ENCODE data around the gene ANXA5. TPM values are rescaled to one million over a fixed set of nuclear protein-coding genes. Genes with fewer than 3 reads are reported as not detected.
"Not testable (repeated sequence)": the region's sequence is repeated elsewhere in the genome, so short reads cannot be mapped to it uniquely, and the experiment has no call there.

Gene ANXA5
- total RNA-seq, 1 donor from 2014 or later: 105 TPM

DNA sequence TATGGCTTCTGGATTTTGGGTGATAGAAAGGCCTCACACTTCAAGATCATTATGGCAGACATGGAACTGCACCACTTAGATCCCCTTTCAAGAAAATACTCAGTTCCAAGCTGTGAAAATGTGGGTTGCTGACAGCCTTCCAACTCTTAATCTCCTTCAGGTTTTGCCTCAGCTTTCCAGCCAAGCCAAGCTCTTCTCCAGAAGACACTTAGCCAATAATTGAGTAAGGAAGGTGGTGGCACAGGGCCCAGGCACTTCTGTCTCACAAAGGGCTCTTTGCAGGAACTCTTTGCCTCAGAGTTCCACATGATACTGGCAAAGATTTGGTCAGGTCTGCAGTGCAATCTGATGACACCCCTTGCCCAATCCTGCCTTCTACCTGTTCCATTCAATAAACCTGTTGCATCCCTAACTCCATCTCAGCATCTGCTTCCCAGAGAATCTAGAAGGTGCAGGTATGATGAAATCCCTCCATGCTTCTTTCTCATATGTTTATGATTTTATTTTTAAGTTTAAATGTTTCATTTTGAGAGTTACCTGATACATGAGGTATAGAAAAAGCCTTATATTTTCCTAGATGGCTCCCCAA, 30.6 kb downstream of the ANXA5 start:
- Mint-ChIP-seq H3K4me3 (ENCODE audit: low read depth) (no peak overlapping the region), H3K27ac (no peak overlapping the region), H3K9me3 (no peaks in the 10 kb centered on the region), H3K36me3 (ENCODE audit: low read depth) (peaks cover 45% of the 10 kb centered on the region), H3K4me1 (ENCODE audit: low read depth) (no peaks in the 10 kb centered on the region), H3K27me3 (ENCODE audit: low read depth) (no peaks in the 10 kb centered on the region)
- DNase-seq (ENCODE audit: low spot score): no peak
- intact Hi-C loops (cut with micrococcal nuclease): no loop called here

DNA sequence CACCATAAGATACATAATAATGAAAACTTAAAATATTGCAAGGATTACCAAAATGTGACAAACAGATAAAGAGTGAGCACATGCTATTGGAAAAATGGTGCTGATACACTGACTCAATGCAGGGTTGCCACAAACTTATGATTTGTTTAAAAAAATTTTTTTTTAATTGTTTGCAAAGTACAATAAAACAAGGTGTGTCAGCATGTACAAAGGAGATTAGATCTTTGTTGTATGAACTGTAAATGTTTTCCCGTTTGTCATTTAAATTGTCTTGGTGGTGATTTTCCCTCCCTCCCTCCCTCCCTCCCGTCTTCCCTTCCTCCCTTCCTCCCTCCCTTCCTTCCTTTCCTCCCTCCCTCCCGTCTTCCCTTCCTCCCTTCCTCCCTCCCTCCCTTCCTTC, 31.4 kb downstream of the ANXA5 start:
- peaks cover 5% of the 10 kb centered on the region for H3K4me1 Mint-ChIP-seq (ENCODE audit: low read depth)
- no peak for DNase-seq (ENCODE audit: low spot score)
- intact Hi-C loops (cut with micrococcal nuclease): no loop called here
- no peak overlapping the region for H3K4me3 Mint-ChIP-seq (ENCODE audit: low read depth)
- peaks cover 41% of the 10 kb centered on the region for H3K36me3 Mint-ChIP-seq (ENCODE audit: low read depth)
- H3K9me3 Mint-ChIP-seq: no peaks in the 10 kb centered on the region
- no peak overlapping the region for H3K27ac Mint-ChIP-seq
- H3K27me3 Mint-ChIP-seq (ENCODE audit: low read depth): no peaks in the 10 kb centered on the region

GRCh38 chr4:121662225-121662624, 34.6 kb downstream of the ANXA5 start:
- Mint-ChIP-seq H3K27ac (no peak overlapping the region), H3K4me3 (ENCODE audit: low read depth) (no peak overlapping the region), H3K36me3 (ENCODE audit: low read depth) (peaks cover 16% of the 10 kb centered on the region), H3K9me3 (no peaks in the 10 kb centered on the region), H3K27me3 (ENCODE audit: low read depth) (peaks cover 6% of the 10 kb centered on the region), H3K4me1 (ENCODE audit: low read depth) (peaks cover 7% of the 10 kb centered on the region)
- no peak for DNase-seq (ENCODE audit: low spot score)
- intact Hi-C loops (cut with micrococcal nuclease): no loop called here

DNA sequence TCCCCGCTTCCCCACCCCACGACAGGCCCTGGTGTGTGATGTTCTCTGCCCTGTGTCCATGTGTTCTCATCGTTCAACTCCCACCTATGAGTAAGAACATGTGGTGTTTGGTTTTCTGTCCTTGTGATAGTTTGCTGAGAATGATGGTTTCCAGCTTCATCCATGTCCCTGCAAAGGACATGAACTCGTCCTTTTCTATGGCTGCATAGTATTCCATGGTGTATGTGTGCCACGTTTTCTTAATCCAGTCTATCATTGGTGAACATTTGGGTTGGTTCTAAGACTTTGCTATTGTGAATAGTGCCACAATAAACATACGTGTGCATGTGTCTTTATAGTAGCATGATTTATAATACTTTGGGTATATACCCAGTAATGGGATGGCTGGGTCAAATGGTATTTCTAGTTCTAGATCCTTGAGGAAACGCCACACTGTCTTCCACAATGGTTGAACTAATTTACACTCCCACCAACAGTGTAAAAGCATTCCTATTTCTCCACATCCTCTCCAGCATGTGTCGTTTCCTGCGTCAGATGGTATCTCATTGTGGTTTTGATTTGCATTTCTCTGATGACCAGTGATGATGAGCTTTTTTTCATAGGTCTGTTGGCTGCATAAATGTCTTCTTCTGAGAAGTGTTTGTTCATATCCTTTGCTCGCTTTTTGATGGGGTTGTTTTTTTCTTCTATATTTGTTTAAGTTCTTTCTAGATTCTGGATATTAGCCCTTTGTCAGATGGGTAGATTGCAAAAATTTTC, 36.4 kb downstream of the ANXA5 start:
- intact Hi-C loops (cut with micrococcal nuclease); H3K4me1 Mint-ChIP-seq (ENCODE audit: low read depth): not testable (repeated sequence)

DNA sequence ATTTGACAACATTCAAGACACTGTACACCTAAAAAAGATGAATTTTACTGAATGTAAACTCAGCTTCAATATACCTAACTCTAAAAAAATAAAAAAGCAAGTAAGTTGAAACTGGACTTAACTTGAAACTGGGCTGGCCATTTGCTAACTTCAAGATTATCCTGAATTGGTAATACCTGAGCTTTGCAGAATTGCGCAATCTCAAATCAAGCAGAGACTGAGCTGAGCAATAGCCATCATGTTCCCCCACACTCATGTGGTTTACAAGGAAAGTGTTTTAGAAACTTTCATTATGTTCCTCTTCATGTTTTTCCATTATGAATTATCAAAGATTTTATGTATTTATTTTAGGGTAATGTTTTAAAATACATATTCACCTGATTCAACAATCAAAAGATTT, 38.7 kb downstream of the ANXA5 start:
- Mint-ChIP-seq H3K27me3 (ENCODE audit: low read depth) (peaks cover 20% of the 10 kb centered on the region), H3K9me3 (no peaks in the 10 kb centered on the region), H3K36me3 (ENCODE audit: low read depth) (no peaks in the 10 kb centered on the region), H3K4me1 (ENCODE audit: low read depth) (peaks cover 7% of the 10 kb centered on the region), H3K27ac (no peak overlapping the region), H3K4me3 (ENCODE audit: low read depth) (no peak overlapping the region)
- intact Hi-C loops (cut with micrococcal nuclease): loop anchor here (5.0 to 10.0 kb wide), 2 partner anchors 196 to 283 kb away; no protein-coding TSS in a partner anchor
- no peak for DNase-seq (ENCODE audit: low spot score)

More for the DNA sequence above, 36.4 kb downstream of the ANXA5 start:
- DNase-seq (ENCODE audit: low spot score); H3K36me3 Mint-ChIP-seq (ENCODE audit: low read depth); H3K27me3 Mint-ChIP-seq (ENCODE audit: low read depth); H3K27ac Mint-ChIP-seq; H3K4me3 Mint-ChIP-seq (ENCODE audit: low read depth); H3K9me3 Mint-ChIP-seq: not testable (repeated sequence)

DNA sequence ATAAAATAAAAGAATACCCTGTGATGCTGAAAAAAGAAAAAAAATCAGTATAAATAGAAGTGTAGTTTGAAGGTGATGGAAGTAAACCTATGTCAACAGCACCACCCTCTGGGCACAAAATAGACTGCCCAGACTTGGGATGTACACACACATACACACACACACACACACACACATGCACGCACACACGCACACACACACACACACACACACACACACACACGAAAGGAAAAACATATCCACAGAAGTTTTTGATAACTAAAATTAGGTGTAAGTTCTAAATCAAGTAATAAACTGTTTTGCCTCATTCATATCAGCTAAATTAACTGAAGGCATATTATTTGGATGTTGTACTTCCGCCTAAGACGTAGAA, 40.5 kb downstream of the ANXA5 start:
- peaks cover 28% of the 10 kb centered on the region for H3K27me3 Mint-ChIP-seq (ENCODE audit: low read depth)
- intact Hi-C loops (cut with micrococcal nuclease): loop anchor here (1.0 to 10.0 kb wide), 3 partner anchors 172 to 281 kb away; no protein-coding TSS in a partner anchor
- peaks cover 7% of the 10 kb centered on the region for H3K4me1 Mint-ChIP-seq (ENCODE audit: low read depth)
- H3K27ac Mint-ChIP-seq: no peak overlapping the region
- H3K9me3 Mint-ChIP-seq: no peaks in the 10 kb centered on the region
- no peak for DNase-seq (ENCODE audit: low spot score)
- no peaks in the 10 kb centered on the region for H3K36me3 Mint-ChIP-seq (ENCODE audit: low read depth)
- no peak overlapping the region for H3K4me3 Mint-ChIP-seq (ENCODE audit: low read depth)

- no peak overlapping the region for H3K27ac Mint-ChIP-seq
- peaks cover 30% of the 10 kb centered on the region for H3K27me3 Mint-ChIP-seq (ENCODE audit: low read depth)
- intact Hi-C loops (cut with micrococcal nuclease): loop anchor here (1.0 to 10.0 kb wide), 3 partner anchors 171 to 281 kb away; no protein-coding TSS in a partner anchor
- no peak overlapping the region for H3K4me3 Mint-ChIP-seq (ENCODE audit: low read depth)
- H3K4me1 Mint-ChIP-seq (ENCODE audit: low read depth): peaks cover 3% of the 10 kb centered on the region
- no peaks in the 10 kb centered on the region for H3K36me3 Mint-ChIP-seq (ENCODE audit: low read depth)
- H3K9me3 Mint-ChIP-seq: no peaks in the 10 kb centered on the region
- no peak for DNase-seq (ENCODE audit: low spot score)
Observed at GRCh38 chr4:121655320-121656268, 41.2 kb downstream of the ANXA5 start.

DNA sequence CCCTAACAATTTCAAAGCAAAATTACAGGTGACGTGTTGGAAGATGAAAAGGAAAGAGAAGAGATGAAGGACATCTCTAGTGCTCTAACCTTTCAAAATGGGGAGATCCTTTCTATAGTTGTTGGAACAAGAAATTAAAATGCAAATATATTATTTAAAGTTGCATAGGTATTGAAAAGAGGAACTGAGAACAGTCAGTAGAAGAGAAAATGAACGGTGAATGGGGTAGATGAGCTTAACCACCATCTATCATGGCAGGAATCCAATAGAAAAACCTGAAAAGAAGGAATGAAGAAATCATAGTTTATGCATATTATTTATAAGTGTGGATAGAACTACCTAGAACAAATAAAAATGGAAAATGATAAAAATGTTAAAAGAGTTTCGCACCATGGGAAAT, 42.0 kb downstream of the ANXA5 start:
- Mint-ChIP-seq H3K36me3 (ENCODE audit: low read depth) (no peaks in the 10 kb centered on the region), H3K4me1 (ENCODE audit: low read depth) (no peaks in the 10 kb centered on the region), H3K27me3 (ENCODE audit: low read depth) (peaks cover 31% of the 10 kb centered on the region), H3K27ac (no peak overlapping the region), H3K4me3 (ENCODE audit: low read depth) (no peak overlapping the region), H3K9me3 (no peaks in the 10 kb centered on the region)
- intact Hi-C loops (cut with micrococcal nuclease): loop anchor here (5.0 to 10.0 kb wide), 2 partner anchors 192 to 280 kb away; no protein-coding TSS in a partner anchor
- DNase-seq (ENCODE audit: low spot score): no peak

- no peaks in the 10 kb centered on the region for H3K4me1 Mint-ChIP-seq (ENCODE audit: low read depth)
- no peak overlapping the region for H3K27ac Mint-ChIP-seq
- intact Hi-C loops (cut with micrococcal nuclease): loop anchor here (10.0 kb wide), 1 partner anchor 279 kb away; no protein-coding TSS in a partner anchor
- no peak for DNase-seq (ENCODE audit: low spot score)
- no peak overlapping the region for H3K4me3 Mint-ChIP-seq (ENCODE audit: low read depth)
- H3K36me3 Mint-ChIP-seq (ENCODE audit: low read depth): no peaks in the 10 kb centered on the region
- peaks cover 33% of the 10 kb centered on the region for H3K27me3 Mint-ChIP-seq (ENCODE audit: low read depth)
- H3K9me3 Mint-ChIP-seq: no peaks in the 10 kb centered on the region
Observed at GRCh38 chr4:121653986-121654385, 42.8 kb downstream of the ANXA5 start.

DNA sequence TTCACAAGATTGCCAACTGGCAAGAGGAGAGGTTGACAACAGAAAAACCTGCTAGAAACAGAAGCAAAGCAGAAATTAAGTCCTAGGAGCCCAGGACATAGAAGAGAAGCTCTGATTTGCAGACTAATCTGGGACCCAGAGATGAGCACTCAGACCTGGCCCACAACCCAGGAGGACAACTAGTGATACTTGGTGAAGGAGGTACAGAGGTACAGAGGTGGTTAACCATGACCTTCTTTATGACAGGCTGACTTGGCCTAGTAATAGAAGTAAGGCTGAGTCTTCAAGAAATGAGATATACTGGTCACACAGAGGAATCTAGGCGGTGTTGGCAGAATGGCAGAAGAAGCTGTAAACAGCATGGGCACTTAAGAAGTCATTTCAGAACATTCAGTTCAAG, 43.6 kb downstream of the ANXA5 start:
- DNase-seq (ENCODE audit: low spot score): no peak
- Mint-ChIP-seq H3K27me3 (ENCODE audit: low read depth) (peaks cover 31% of the 10 kb centered on the region), H3K9me3 (no peaks in the 10 kb centered on the region), H3K27ac (no peak overlapping the region), H3K4me1 (ENCODE audit: low read depth) (no peaks in the 10 kb centered on the region), H3K4me3 (ENCODE audit: low read depth) (no peak overlapping the region), H3K36me3 (ENCODE audit: low read depth) (no peaks in the 10 kb centered on the region)
- intact Hi-C loops (cut with micrococcal nuclease): loop anchor here (10.0 kb wide), 1 partner anchor 278 kb away; no protein-coding TSS in a partner anchor

- Mint-ChIP-seq H3K36me3 (ENCODE audit: low read depth) (no peaks in the 10 kb centered on the region), H3K4me1 (ENCODE audit: low read depth) (no peaks in the 10 kb centered on the region), H3K27ac (no peak overlapping the region), H3K4me3 (ENCODE audit: low read depth) (no peak overlapping the region), H3K9me3 (no peaks in the 10 kb centered on the region), H3K27me3 (ENCODE audit: low read depth) (peaks cover 34% of the 10 kb centered on the region)
- DNase-seq (ENCODE audit: low spot score): no peak
- intact Hi-C loops (cut with micrococcal nuclease): loop anchor here (10.0 kb wide), 1 partner anchor 277 kb away; no protein-coding TSS in a partner anchor
Observed at GRCh38 chr4:121651597-121651996, 45.2 kb downstream of the ANXA5 start.

DNA sequence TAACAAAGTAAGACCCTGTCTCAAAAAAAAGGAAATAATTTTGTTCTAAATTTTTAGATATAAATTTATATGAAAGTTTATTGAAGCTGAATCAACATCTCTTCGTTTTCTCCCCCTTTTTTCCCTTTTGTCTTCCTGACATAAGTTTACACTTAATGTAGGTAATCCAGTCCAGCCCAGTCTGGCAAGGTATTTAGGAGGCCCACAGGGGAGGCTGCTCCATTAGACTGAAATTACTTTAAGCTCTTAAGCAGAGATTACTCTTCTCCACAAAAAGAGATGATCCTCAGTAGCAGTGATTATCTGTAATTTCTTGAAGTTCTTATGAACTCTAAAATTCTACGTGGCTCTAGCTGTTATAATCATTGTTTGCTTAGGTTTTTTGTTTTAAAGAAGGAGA, 46.0 kb downstream of the ANXA5 start:
- Mint-ChIP-seq H3K27me3 (ENCODE audit: low read depth) (peaks cover 36% of the 10 kb centered on the region), H3K9me3 (no peaks in the 10 kb centered on the region), H3K27ac (no peak overlapping the region), H3K4me1 (ENCODE audit: low read depth) (no peaks in the 10 kb centered on the region), H3K36me3 (ENCODE audit: low read depth) (no peaks in the 10 kb centered on the region), H3K4me3 (ENCODE audit: low read depth) (no peak overlapping the region)
- no peak for DNase-seq (ENCODE audit: low spot score)
- intact Hi-C loops (cut with micrococcal nuclease): loop anchor here (10.0 kb wide), 1 partner anchor 276 kb away; no protein-coding TSS in a partner anchor

All from activated T-helper 2 cell treated with anti-CD3 and anti-CD28 coated beads, Interferon-gamma antibody, Interleukin-2, Interleukin-4, amounts not matched to agents 10 μg/mL and 5 μg/mL and 100 μg/mL, durations not matched to agents 14 hours and 24 hours and 36 hours (primary cell).